Osteocyte (in vitro differentiated cells): ENCODE data around the gene SOX5. TPM values are rescaled to one million over a fixed set of nuclear protein-coding genes. Genes with fewer than 3 reads are reported as not detected.

ENCODE experiments used
- DNase-seq: peaks from one replicate; pipeline ENCODE4 v3.0.0; 2021; ENCODE audit warnings: mixed read lengths; ENCODE audit not compliant: unreplicated experiment; ENCODE audit errors: extremely low spot score
- H3K27ac Mint-ChIP-seq: one replicate; pipeline ENCODE4 v1.8.0; 2021; ENCODE audit warnings: mild to moderate bottlenecking, mixed read lengths; ENCODE audit not compliant: unreplicated experiment
- H3K27me3 Mint-ChIP-seq: one replicate; pipeline ENCODE4 v1.8.0; 2021; ENCODE audit warnings: mixed read lengths; ENCODE audit not compliant: unreplicated experiment
- H3K36me3 Mint-ChIP-seq: one replicate; pipeline ENCODE4 v1.8.0; 2021; ENCODE audit warnings: mixed read lengths; ENCODE audit not compliant: unreplicated experiment
- H3K4me1 Mint-ChIP-seq: one replicate; pipeline ENCODE4 v1.8.0; 2021; ENCODE audit warnings: mixed read lengths; ENCODE audit not compliant: unreplicated experiment
- H3K4me3 Mint-ChIP-seq: one replicate; pipeline ENCODE4 v1.8.0; 2021; ENCODE audit warnings: mild to moderate bottlenecking, moderate library complexity, mixed read lengths; ENCODE audit not compliant: unreplicated experiment
- H3K9me3 Mint-ChIP-seq: one replicate; pipeline ENCODE4 v1.8.0; 2021; ENCODE audit warnings: mixed read lengths; ENCODE audit not compliant: unreplicated experiment
- CTCF ChIP-seq: fragments of 200-600 bp; sonication (generic); IDR thresholded peaks from 2 replicates; pipeline ENCODE4 v1.5.0; 2021; ENCODE audit warnings: antibody characterized with exemption, mild to moderate bottlenecking, moderate library complexity
- total RNA-seq: library from RNA; stranded (reverse); gene quantifications from 2 replicates; pipeline ENCODE4 v1.2.1, GENCODE V29; 2021

Gene SOX5
- total RNA-seq, 1 donor from 2014 or later, result 6.3 TPM

- no peak for DNase-seq
- Mint-ChIP-seq H3K9me3 (peaks cover 8% of the 10 kb centered on the region), H3K27ac (no peak overlapping the region), H3K27me3 (no peaks in the 10 kb centered on the region), H3K4me1 (no peaks in the 10 kb centered on the region), H3K4me3 (no peak overlapping the region), H3K36me3 (no peaks in the 10 kb centered on the region)
- no peak for TF ChIP-seq CTCF
These were observed 294.4 kb downstream of the SOX5 start for GRCh38 chr12:23655112-23655511.

GRCh38 chr12:23648546-23648945 lies 300.9 kb downstream of the SOX5 start:
- Mint-ChIP-seq H3K36me3 (no peaks in the 10 kb centered on the region), H3K9me3 (peaks cover 13% of the 10 kb centered on the region), H3K4me1 (no peaks in the 10 kb centered on the region), H3K27me3 (no peaks in the 10 kb centered on the region), H3K27ac (no peak overlapping the region), H3K4me3 (no peak overlapping the region)
- no peak for DNase-seq
- TF ChIP-seq CTCF, result no peak

- H3K27ac Mint-ChIP-seq, result no peak overlapping the region
- H3K4me3 Mint-ChIP-seq, result no peak overlapping the region
- peaks cover 5% of the 10 kb centered on the region for H3K9me3 Mint-ChIP-seq
- H3K36me3 Mint-ChIP-seq, result no peaks in the 10 kb centered on the region
- no peak for DNase-seq
- no peaks in the 10 kb centered on the region for H3K4me1 Mint-ChIP-seq
- no peak for TF ChIP-seq CTCF
- H3K27me3 Mint-ChIP-seq, result no peaks in the 10 kb centered on the region
These were observed 308.7 kb downstream of the SOX5 start for GRCh38 chr12:23640754-23641153.

GRCh38 chr12:23634344-23634743 lies 315.1 kb downstream of the SOX5 start:
- Mint-ChIP-seq H3K27me3 (no peaks in the 10 kb centered on the region), H3K27ac (no peak overlapping the region), H3K4me3 (no peak overlapping the region), H3K9me3 (peaks cover 7% of the 10 kb centered on the region), H3K36me3 (no peaks in the 10 kb centered on the region), H3K4me1 (no peaks in the 10 kb centered on the region)
- DNase-seq, result no peak
- no peak for TF ChIP-seq CTCF

GRCh38 chr12:23631786-23632377 lies 317.6 kb downstream of the SOX5 start:
- Mint-ChIP-seq H3K27ac (no peak overlapping the region), H3K9me3 (peaks cover 7% of the 10 kb centered on the region), H3K27me3 (no peaks in the 10 kb centered on the region), H3K4me1 (no peaks in the 10 kb centered on the region), H3K4me3 (no peak overlapping the region), H3K36me3 (no peaks in the 10 kb centered on the region)
- TF ChIP-seq CTCF, result no peak
- no peak for DNase-seq
